K562 (cell line): ENCODE data around the gene RNASEH2C. TPM values are rescaled to one million over a fixed set of nuclear protein-coding genes. Genes with fewer than 3 reads are reported as not detected.

ENCODE experiments used
- ARHGAP35 ChIP-seq: fragments of 450-650 bp; IDR thresholded peaks from 2 replicates; pipeline ENCODE4 v1.6.1; 2018; ENCODE audit not compliant: partially characterized antibody
- CHCHD3 ChIP-seq: fragments of 250-450 bp; sonication (Bioruptor Pico); IDR thresholded peaks from 2 replicates; pipeline ENCODE4 v2.1.2; 2022; ENCODE audit warnings: mild to moderate bottlenecking
- DACH1 ChIP-seq: fragments of 450-650 bp; IDR thresholded peaks from 2 replicates; pipeline ENCODE4 v1.6.1; 2018; ENCODE audit not compliant: partially characterized antibody
- E2F1 ChIP-seq: sonication (generic); formaldehyde crosslinking; IDR thresholded peaks from 2 replicates; pipeline ENCODE4 v1.8.1; 2023; ENCODE audit warnings: mild to moderate bottlenecking, missing genetic modification reagents, moderate library complexity
- FOSL1 ChIP-seq: fragments of 200-800 bp; sonication (Bioruptor generic); conservative IDR thresholded peaks from 2 replicates; pipeline ENCODE4 v1.6.1; 2016; ENCODE audit warnings: missing genetic modification characterization, missing compliant biosample characterization
- FOXA1 ChIP-seq: fragments of 450-650 bp; IDR thresholded peaks from 2 replicates; pipeline ENCODE4 v1.6.1; 2016; ENCODE audit warnings: mild to moderate bottlenecking, borderline replicate concordance
- HCFC1 ChIP-seq: IDR thresholded peaks from 2 replicates; pipeline ENCODE4 v1.6.1; 2012; ENCODE audit warnings: low read depth, low read length, improper control_type of control experiment
- MYNN ChIP-seq, 2 experiments: sonication (generic); formaldehyde crosslinking in 1 of 2; IDR thresholded peaks; 2 replicates each; pipeline versions ENCODE4 v1.5.0 to v1.6.1; 2016 to 2020; ENCODE audit warnings: antibody characterized with exemption in 1 of 2, missing genetic modification reagents in 1 of 2
- SAFB ChIP-seq: fragments of 200-400 bp; formaldehyde crosslinking; IDR thresholded peaks from 2 replicates; pipeline ENCODE4 v1.6.1; 2017; ENCODE audit warnings: low read depth, low read length, borderline replicate concordance
- TCF7 ChIP-seq: sonication (generic); IDR thresholded peaks from 2 replicates; pipeline ENCODE4 v1.6.1; 2016; ENCODE audit warnings: antibody characterized with exemption, borderline replicate concordance
- WHSC1 ChIP-seq: IDR thresholded peaks from one replicate; pipeline ENCODE4 v1.6.1; 2012; ENCODE audit warnings: low read length, control low read depth, inconsistent platforms
- ZKSCAN3 ChIP-seq: fragments of 250-450 bp; sonication (Bioruptor Pico); IDR thresholded peaks from 2 replicates; pipeline ENCODE4 v1.4.0; 2020
- ZNF518B ChIP-seq: fragments of 250-450 bp; sonication (Bioruptor Pico); IDR thresholded peaks from 2 replicates; pipeline ENCODE4 v1.5.0; 2021; ENCODE audit warnings: mild to moderate bottlenecking, moderate library complexity
- polyA plus RNA-seq, 8 experiments: library from polyadenylated mRNA; depleted of rRNA in 4 of 8; stranded (reverse) in 5 of 8; unstranded in 3 of 8; fragments of >200 nt; fragmentation: Nextera tagmentation in 2 of 8; fragmentation: Illumina TruSeq in 1 of 8; extraction: Ambion mirVana in 2 of 8; extraction: Trizol in 1 of 8; gene quantifications; 2 replicates each; pipeline versions ENCODE4 v1.2.1 to v1.2.3, GENCODE V29; 2011 to 2014; ENCODE audit warnings: inconsistent platforms in 1 of 8, missing spikeins in 1 of 8
- total RNA-seq, 7 experiments: library from RNA; depleted of rRNA in 6 of 7; stranded (reverse); fragments of >200 nt in 6 of 7; fragmentation: Illumina TruSeq in 2 of 7; extraction: Trizol in 2 of 7; gene quantifications; 2 replicates each; pipeline versions ENCODE4 v1.2.1 to v1.2.3, GENCODE V29; 2011 to 2021; ENCODE audit warnings: low replicate concordance in 1 of 7
- TF ChIP-seq, protein P1 (sequence below): sonication (generic); formaldehyde crosslinking; IDR thresholded peaks from 2 replicates; pipeline ENCODE4 v1.4.0; 2020; ENCODE audit warnings: mild to moderate bottlenecking, missing genetic modification reagents
- TF ChIP-seq, protein P2 (sequence below): fragments of 250-450 bp; sonication (Bioruptor Pico); IDR thresholded peaks from 2 replicates; pipeline ENCODE4 v1.8.0; 2022; ENCODE audit warnings: moderate library complexity, mild to moderate bottlenecking, inconsistent platforms
- TF ChIP-seq, protein P3 (sequence below), 2 experiments: IDR thresholded peaks in 1 of 2; conservative IDR thresholded peaks in 1 of 2; 2 replicates each; pipeline ENCODE4 v1.6.1; 2016; ENCODE audit warnings: low read depth in 2 of 2, mild to moderate bottlenecking in 1 of 2, missing compliant biosample characterization in 1 of 2, missing genetic modification characterization in 1 of 2, moderate library complexity in 1 of 2

RNASEH2C gene
- total and polyA plus RNA-seq, 9 of the 15 experiments (the other 6 are each of a cell fraction or from before 2014, with no cell fraction given) = 5.4 to 78.2 (median 15.6) TPM

- TF ChIP-seq, protein P1, sequence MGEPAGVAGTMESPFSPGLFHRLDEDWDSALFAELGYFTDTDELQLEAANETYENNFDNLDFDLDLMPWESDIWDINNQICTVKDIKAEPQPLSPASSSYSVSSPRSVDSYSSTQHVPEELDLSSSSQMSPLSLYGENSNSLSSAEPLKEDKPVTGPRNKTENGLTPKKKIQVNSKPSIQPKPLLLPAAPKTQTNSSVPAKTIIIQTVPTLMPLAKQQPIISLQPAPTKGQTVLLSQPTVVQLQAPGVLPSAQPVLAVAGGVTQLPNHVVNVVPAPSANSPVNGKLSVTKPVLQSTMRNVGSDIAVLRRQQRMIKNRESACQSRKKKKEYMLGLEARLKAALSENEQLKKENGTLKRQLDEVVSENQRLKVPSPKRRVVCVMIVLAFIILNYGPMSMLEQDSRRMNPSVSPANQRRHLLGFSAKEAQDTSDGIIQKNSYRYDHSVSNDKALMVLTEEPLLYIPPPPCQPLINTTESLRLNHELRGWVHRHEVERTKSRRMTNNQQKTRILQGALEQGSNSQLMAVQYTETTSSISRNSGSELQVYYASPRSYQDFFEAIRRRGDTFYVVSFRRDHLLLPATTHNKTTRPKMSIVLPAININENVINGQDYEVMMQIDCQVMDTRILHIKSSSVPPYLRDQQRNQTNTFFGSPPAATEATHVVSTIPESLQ (CRISPR knock-in tag) = 0 out of 2 replicates have a peak, but pooled peaks have one; percentile 47
- TF ChIP-seq, protein P2, sequence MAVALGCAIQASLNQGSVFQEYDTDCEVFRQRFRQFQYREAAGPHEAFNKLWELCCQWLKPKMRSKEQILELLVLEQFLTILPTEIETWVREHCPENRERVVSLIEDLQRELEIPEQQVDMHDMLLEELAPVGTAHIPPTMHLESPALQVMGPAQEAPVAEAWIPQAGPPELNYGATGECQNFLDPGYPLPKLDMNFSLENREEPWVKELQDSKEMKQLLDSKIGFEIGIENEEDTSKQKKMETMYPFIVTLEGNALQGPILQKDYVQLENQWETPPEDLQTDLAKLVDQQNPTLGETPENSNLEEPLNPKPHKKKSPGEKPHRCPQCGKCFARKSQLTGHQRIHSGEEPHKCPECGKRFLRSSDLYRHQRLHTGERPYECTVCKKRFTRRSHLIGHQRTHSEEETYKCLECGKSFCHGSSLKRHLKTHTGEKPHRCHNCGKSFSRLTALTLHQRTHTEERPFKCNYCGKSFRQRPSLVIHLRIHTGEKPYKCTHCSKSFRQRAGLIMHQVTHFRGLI (CRISPR knock-in tag) = no peak
- TF ChIP-seq E2F1 = peak; percentile 76; the same call in 1 of the 2 replicates
- 0 out of 2 replicates have a peak, but pooled peaks have one; percentile 0 for TF ChIP-seq MYNN (IDR thresholded peaks at IDR 0.05)
- TF ChIP-seq MYNN (CRISPR knock-in tag; IDR thresholded peaks at IDR 0.05) = no peak
- TF ChIP-seq, protein P3, sequence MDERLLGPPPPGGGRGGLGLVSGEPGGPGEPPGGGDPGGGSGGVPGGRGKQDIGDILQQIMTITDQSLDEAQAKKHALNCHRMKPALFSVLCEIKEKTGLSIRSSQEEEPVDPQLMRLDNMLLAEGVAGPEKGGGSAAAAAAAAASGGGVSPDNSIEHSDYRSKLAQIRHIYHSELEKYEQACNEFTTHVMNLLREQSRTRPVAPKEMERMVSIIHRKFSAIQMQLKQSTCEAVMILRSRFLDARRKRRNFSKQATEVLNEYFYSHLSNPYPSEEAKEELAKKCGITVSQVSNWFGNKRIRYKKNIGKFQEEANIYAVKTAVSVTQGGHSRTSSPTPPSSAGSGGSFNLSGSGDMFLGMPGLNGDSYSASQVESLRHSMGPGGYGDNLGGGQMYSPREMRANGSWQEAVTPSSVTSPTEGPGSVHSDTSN (CRISPR knock-in tag; IDR thresholded peaks at IDR 0.05; ENCODE audit: low read depth) = no peak
- TF ChIP-seq, protein P3 (tag; conservative IDR thresholded peaks at IDR 0.05; ENCODE audit: low read depth) = no peak
- TF ChIP-seq FOSL1 (tag) = no peak
- TF ChIP-seq HCFC1 = peak; percentile 87
- TF ChIP-seq DACH1 = no peak
- TF ChIP-seq FOXA1 = no peak
- no peak for TF ChIP-seq CHCHD3 (CRISPR knock-in tag)
- TF ChIP-seq SAFB = peak; percentile 68; the same call in 1 of the 2 replicates
- no peak for TF ChIP-seq ARHGAP35
- TF ChIP-seq WHSC1 = no peak
- TF ChIP-seq ZNF518B = no peak
- TF ChIP-seq TCF7 = no peak
- TF ChIP-seq ZKSCAN3 (CRISPR knock-in tag) = no peak
Observed at GRCh38 chr11:65720211-65720934, at the start of gene RNASEH2C (continued).
